ENCODE data around the gene BIN1.
A peak's percentile ranks its signal among the peaks of the same experiment; 100 is the strongest.

BIN1 gene

DNA sequence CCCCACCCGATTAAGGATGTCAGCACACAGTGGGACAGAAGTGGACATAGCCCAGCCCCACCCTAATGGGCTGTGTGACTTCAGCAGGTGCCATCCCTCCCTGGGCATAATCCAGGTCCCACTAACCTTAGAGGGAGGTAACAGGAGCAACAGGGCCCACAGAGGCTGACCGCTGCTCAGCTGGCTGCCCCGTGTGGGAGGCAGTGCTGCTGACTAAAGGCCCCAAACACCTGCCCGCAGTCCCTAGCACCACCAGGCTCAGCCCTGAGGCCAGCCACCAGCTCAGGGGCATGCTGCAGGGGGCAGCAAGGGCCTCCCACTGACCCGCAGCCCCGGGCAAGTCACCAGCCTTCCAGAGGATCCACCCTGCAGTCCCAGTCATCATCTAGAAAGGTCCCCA, 14.6 kb downstream of the BIN1 start:
- no peak for DNase-seq (ENCODE audit: low read depth in 3 of 3, low spot score in 1 of 3)

DNA sequence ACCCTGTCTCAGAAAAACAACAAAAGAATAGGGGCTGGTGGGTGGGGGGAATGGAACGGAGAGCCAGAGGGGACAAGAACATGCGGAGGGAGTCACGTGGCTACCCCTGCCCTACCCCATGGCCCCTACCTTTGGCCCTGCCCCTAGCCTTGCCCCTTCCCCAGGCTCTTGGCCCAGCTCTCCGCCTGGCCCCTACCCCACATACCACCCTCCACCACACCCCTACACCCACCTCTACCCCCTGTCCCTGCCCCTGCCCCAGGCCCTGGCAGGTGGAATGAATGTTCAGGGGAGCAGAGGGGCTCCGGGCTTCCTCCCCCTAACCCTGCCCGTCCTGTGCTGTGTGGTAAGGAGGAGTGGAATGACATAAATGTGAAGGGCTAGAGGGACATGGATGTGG, 15.1 kb downstream of the BIN1 start:
- DNase-seq (ENCODE audit: low read depth in 3 of 3, low spot score in 1 of 3), result no peak

GRCh38 chr2:127091148-127091547, 15.8 kb downstream of the BIN1 start:
- DNase-seq (ENCODE audit: low read depth in 3 of 3, low spot score in 1 of 3), result no peak

GRCh38 chr2:127090281-127091120, 16.5 kb downstream of the BIN1 start:
- no peak for DNase-seq (ENCODE audit: low read depth in 3 of 3, low spot score in 1 of 3)

GRCh38 chr2:127089478-127090235, 17.3 kb downstream of the BIN1 start:
- no peak for DNase-seq (ENCODE audit: low read depth in 3 of 3, low spot score in 1 of 3)

GRCh38 chr2:127088706-127089105, 18.2 kb downstream of the BIN1 start:
- no peak for DNase-seq (ENCODE audit: low read depth in 3 of 3, low spot score in 1 of 3)

- DNase-seq (ENCODE audit: low read depth in 3 of 3, low spot score in 1 of 3), result no peak
These were observed 19.0 kb downstream of the BIN1 start for GRCh38 chr2:127087791-127088495.

DNA sequence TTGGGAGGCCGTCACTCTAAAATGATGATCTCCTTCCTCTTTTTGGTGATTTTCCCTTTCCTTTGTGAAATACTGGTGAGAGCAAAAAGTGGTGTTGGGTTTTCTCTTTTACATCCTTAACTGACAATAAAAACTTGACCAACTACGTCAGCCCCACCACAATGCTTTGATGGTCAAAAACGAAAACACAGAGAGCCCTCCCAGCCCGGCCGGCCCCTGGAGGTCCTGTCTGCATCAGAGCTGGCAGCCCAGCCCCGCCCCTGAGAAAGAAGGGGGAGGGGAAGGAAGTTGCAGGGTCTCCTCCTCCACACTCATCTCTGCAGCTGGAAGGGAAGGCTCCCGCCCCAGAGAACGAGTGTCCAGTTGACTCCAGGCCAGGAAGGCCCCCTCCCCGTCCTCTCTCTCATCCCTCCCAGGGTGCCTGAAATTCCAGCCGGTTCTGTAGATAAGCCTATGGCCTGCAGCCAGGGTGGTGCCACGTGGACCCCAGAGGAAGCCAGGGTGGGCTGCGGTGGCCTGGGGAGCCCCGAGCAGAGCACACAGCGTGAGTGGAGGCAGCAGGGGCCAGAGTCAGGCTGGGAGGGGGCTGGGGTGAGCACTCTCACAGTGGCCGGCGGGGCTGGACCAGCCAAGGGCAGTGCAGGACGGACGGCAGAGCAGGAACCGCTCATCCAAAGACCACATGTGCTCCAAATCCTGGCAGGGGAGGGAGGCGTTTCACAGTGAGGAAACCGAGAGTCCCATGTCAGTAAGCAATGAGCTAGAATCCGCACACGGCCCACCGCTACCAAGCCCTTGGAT, 19.8 kb downstream of the BIN1 start:
- DNase-seq (ENCODE audit: low read depth in 3 of 3, low spot score in 1 of 3), result no peak

GRCh38 chr2:127085317-127085681, 21.7 kb downstream of the BIN1 start:
- DNase-seq (ENCODE audit: low read depth in 3 of 3, low spot score in 1 of 3), result no peak

- DNase-seq (ENCODE audit: low read depth in 3 of 3, low spot score in 1 of 3), result no peak
These were observed 22.2 kb downstream of the BIN1 start for GRCh38 chr2:127084611-127085316.

- no peak for DNase-seq (ENCODE audit: low read depth in 3 of 3, low spot score in 1 of 3)
These were observed 23.0 kb downstream of the BIN1 start for GRCh38 chr2:127083819-127084503.

GRCh38 chr2:127082974-127083373, 24.0 kb downstream of the BIN1 start:
- DNase-seq (ENCODE audit: low read depth in 3 of 3, low spot score in 1 of 3), result no peak

DNA sequence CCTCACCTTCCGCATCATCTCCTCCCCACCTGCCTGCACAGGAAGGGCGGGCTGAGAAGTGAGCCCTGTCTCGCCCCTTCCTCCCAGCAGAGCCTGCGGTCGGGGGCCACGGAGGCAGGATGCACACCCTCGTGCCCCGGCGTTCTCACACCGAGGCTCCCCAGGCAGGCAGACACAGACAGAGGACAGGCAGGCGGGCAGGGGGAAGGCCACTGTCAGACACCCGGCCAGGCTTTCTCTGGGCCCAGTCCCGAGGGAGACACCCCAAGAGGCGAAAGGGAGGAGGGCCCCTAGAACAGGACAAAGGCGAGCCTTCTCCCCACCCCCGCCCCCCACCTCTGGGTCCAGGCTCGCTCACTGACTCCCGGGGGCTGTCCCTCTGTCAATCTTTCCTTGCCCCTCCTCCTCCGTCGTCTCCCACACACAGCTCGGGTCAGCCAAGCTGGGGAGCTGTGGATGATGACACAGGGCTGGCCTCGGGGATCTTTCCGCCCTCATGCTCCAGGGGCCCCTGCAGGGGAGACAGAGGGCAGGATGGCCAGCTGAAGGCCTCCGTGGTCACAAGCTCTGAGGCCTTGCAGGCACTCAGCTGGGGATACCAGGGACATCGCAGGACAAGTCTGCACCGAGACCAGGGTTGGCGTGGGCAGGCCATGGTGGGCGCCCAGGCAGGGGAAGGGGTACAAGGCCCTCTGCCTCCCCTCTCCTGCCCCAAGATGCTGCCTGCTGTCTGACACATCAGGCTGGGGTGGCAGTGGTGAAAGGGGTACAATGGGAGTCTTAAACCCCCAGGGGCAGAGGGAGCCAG, 24.9 kb downstream of the BIN1 start:
- DNase-seq (ENCODE audit: low read depth in 3 of 3, low spot score in 1 of 3), result peak; percentile 36 to 52 (median 49)

GRCh38 chr2:127080938-127081755, 25.8 kb downstream of the BIN1 start:
- DNase-seq (ENCODE audit: low read depth in 3 of 3, low spot score in 1 of 3), result no peak

- no peak for DNase-seq (ENCODE audit: low read depth in 3 of 3, low spot score in 1 of 3)
These were observed 26.6 kb downstream of the BIN1 start for GRCh38 chr2:127080226-127080937.

GRCh38 chr2:127079358-127079920, 27.5 kb downstream of the BIN1 start:
- DNase-seq (ENCODE audit: low read depth in 3 of 3, low spot score in 1 of 3), result no peak

GRCh38 chr2:127078666-127079270, 28.2 kb downstream of the BIN1 start:
- DNase-seq (ENCODE audit: low read depth in 3 of 3, low spot score in 1 of 3), result no peak

All from stimulated activated CD4-positive, alpha-beta T cell treated with anti-CD3 and anti-CD28 coated beads, TNF-alpha, amount 100 ng/mL, for 1 hour (primary cell).